ENCODE measurements around the gene KIF5C. TPM values are rescaled to one million over a fixed set of nuclear protein-coding genes. Genes with fewer than 3 reads are reported as not detected.

Gene KIF5C
- total and polyA plus RNA-seq, 4 experiments from 2014 or later: 3.0 to 21.3 (median 13.2) TPM

DNA sequence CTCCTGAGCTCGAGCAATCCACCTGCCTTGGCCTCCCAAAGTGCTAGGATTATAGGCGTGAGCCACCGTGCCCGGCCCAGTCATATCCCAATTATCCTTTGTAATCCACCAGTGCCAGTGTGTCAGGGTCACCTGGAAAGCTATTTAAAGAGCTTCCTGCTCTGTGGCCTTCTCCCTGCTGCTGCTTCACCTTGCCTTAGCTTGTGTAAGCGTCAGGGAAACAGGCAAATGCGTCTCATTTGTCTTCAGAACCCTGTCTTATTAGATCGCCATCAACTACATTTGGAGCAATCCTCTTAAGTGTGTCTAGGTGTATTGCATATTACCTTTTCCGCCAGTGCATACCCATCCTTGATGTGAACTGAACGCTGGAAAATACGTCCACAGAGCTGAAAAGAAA lies 10.2 kb downstream of the KIF5C start:
- Histone ChIP-seq H3K4me3 (ENCODE audit: low read length in 2 of 2) (no peak overlapping the region), H3K9me3 (ENCODE audit: control insufficient read depth in 1 of 2, low read length in 2 of 2) (no peaks in the 10 kb centered on the region), H3K27me3 (ENCODE audit: insufficient read depth, low read length) (peaks cover 4% of the 10 kb centered on the region), H3K4me1 (ENCODE audit: insufficient read depth, low read length) (peaks cover 16% of the 10 kb centered on the region), H3K27ac (ENCODE audit: low read depth, low read length) (no peak overlapping the region), H3K36me3 (ENCODE audit: insufficient read depth, low read length) (no peaks in the 10 kb centered on the region)
- CTCF ChIA-PET (ENCODE audit: partially characterized antibody): no interaction called here
- H3K4me3 Mint-ChIP-seq: no peak overlapping the region
- H3K36me3 Mint-ChIP-seq: peaks cover 5 to 12% of the 10 kb centered on the region in 2 donors
- peak overlapping the region in 3 of 7 donors; percentile 3 to 49 (median 4) for H3K27ac Mint-ChIP-seq
- intact Hi-C loops (cut with micrococcal nuclease): no loop called here
- no peak for DNase-seq
- H3K27me3 Mint-ChIP-seq: peaks cover 2 to 7% of the 10 kb centered on the region in 2 donors
- H3K4me1 Mint-ChIP-seq: peaks cover 8 to 20% (median 14%) of the 10 kb centered on the region in 4 donors
- H3K9me3 Mint-ChIP-seq: peaks cover 0 to 4% (median 0%) of the 10 kb centered on the region in 8 donors
- POLR2A ChIA-PET (ENCODE audit: partially characterized antibody): no interaction called here

DNA sequence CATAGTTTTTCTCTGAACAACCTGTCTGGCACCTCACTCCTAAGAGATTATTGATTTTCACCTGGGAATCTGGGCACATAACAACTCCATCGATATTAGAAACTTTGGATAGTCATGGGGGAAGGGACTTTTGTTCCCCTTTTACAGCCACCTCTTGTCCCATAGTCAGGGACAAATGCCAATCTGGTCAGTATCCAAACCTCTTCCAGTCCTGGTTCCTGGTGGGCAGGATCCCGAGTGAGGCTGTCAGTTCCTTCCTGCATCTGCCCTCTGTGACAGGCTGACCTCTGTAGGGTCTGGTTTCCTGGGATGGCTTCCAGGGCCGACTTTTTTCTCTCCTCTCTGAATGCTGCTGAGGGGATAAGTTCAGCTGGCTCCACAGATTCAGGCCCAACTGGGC lies 11.0 kb downstream of the KIF5C start:
- Mint-ChIP-seq H3K36me3 (peaks cover 2 to 14% of the 10 kb centered on the region in 2 donors), H3K9me3 (peaks cover 0 to 2% (median 0%) of the 10 kb centered on the region in 8 donors), H3K4me3 (peak overlapping the region in 1 of 8 donors; percentile 44), H3K27me3 (peaks cover 2 to 7% of the 10 kb centered on the region in 2 donors), H3K27ac (no peak overlapping the region), H3K4me1 (peaks cover 8 to 17% (median 12%) of the 10 kb centered on the region in 4 donors)
- peaks cover 4% of the 10 kb centered on the region for H3K27me3 ChIP-seq (ENCODE audit: insufficient read depth, low read length)
- no peaks in the 10 kb centered on the region for H3K36me3 ChIP-seq (ENCODE audit: insufficient read depth, low read length)
- no peaks in the 10 kb centered on the region for H3K9me3 ChIP-seq (ENCODE audit: control insufficient read depth in 1 of 2, low read length in 2 of 2)
- POLR2A ChIA-PET (ENCODE audit: partially characterized antibody): no interaction called here
- intact Hi-C loops (cut with micrococcal nuclease): no loop called here
- DNase-seq: no peak
- CTCF ChIA-PET (ENCODE audit: partially characterized antibody): no interaction called here
- H3K4me3 ChIP-seq (ENCODE audit: low read length in 2 of 2): no peak overlapping the region
- no peak overlapping the region for H3K27ac ChIP-seq (ENCODE audit: low read depth, low read length)
- peaks cover 16% of the 10 kb centered on the region for H3K4me1 ChIP-seq (ENCODE audit: insufficient read depth, low read length)

DNA sequence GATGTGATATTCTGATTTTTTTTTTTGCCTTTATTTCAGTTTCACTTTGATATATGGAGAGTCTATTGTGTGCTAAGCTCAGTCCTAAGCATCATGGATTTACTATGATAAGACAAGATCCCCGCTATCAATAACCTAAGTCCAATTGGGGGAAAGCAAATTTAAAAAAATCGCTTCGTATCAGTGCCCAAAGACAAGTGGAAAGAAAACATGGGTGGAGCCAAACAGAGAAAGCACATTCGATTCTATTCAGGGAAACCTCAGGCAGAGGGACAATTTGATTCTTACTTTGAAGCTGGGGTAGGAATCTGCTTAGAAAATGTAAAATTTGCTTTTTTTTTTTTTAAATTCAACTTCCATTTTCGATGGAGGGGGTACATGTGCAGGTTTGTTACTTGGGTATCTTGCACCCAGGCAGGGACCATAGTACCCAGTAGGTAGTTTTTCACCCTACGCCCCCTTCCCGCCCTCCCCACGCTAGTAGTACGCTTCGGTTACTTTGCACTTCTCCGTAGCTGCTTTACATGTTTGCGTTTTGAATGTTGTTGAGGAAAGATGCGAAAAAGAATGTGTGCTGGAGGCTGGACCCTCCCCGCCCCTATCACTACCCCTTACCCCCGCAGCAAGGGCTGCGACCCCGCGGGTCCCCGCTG lies 12.4 kb downstream of the KIF5C start:
- peaks cover 2 to 11% of the 10 kb centered on the region in 2 donors for H3K36me3 Mint-ChIP-seq
- peak overlapping the region; percentile 83 to 90 (median 86) for H3K4me3 Mint-ChIP-seq
- no peaks in the 10 kb centered on the region for H3K36me3 ChIP-seq (ENCODE audit: insufficient read depth, low read length)
- DNase-seq: peak in 3 of 5 donors; percentile 6 to 19 (median 15)
- H3K27me3 Mint-ChIP-seq: peaks cover 2 to 8% of the 10 kb centered on the region in 2 donors
- H3K4me3 ChIP-seq (ENCODE audit: low read length in 2 of 2): peak overlapping the region; percentile 17 to 24
- peak overlapping the region; percentile 5 to 81 (median 54) for H3K27ac Mint-ChIP-seq
- POLR2A ChIA-PET (ENCODE audit: partially characterized antibody): no interaction called here
- CTCF ChIA-PET (ENCODE audit: partially characterized antibody): interaction anchor here (1.4 kb wide), 1 partner anchor 10 kb away, joined by 3 read pairs; no protein-coding TSS in a partner anchor
- H3K9me3 Mint-ChIP-seq: peaks cover 0 to 6% (median 0%) of the 10 kb centered on the region in 8 donors
- H3K4me1 Mint-ChIP-seq: peaks cover 8 to 17% (median 10%) of the 10 kb centered on the region in 4 donors
- no peaks in the 10 kb centered on the region for H3K9me3 ChIP-seq (ENCODE audit: control insufficient read depth in 1 of 2, low read length in 2 of 2)
- intact Hi-C loops (cut with micrococcal nuclease): loop anchor here (1.0 kb wide), 1 partner anchor 12 kb away; the partner anchor contains the start of gene KIF5C
- H3K27ac ChIP-seq (ENCODE audit: low read depth, low read length): no peak overlapping the region
- H3K4me1 ChIP-seq (ENCODE audit: insufficient read depth, low read length): peaks cover 16% of the 10 kb centered on the region
- peaks cover 4% of the 10 kb centered on the region for H3K27me3 ChIP-seq (ENCODE audit: insufficient read depth, low read length)

DNA sequence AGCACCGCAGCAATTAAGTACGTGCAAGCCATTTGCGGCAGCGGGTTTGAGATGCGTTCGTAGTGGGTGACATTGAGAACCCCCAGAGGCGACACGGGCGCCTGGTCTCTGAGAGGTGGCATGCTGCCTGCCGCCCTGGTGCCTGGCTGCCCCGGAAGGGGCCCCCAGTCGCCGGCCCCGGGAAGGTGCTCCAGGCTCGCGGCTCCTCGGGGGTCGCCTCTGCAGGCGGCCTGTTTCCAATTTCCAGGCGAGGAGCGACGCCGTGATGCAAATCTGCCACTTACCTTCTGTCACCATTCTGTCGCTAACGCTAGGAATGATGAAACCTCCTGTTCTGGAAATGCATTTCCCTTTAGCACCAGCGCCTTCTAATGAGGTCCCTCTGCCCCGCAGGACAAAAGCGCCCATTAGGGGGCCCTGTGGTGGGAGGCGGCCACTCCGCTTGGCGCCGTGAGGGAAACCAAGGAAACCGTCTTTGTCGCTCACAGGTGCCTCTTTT lies 13.0 kb downstream of the KIF5C start:
- H3K36me3 ChIP-seq (ENCODE audit: insufficient read depth, low read length): no peaks in the 10 kb centered on the region
- H3K27me3 Mint-ChIP-seq: peaks cover 2 to 8% of the 10 kb centered on the region in 2 donors
- peak overlapping the region in 4 of 7 donors; percentile 4 to 77 (median 14) for H3K27ac Mint-ChIP-seq
- H3K4me1 ChIP-seq (ENCODE audit: insufficient read depth, low read length): peaks cover 16% of the 10 kb centered on the region
- DNase-seq: peak in 2 of 5 donors; percentile 6 to 8
- H3K9me3 Mint-ChIP-seq: peaks cover 0 to 10% (median 5%) of the 10 kb centered on the region in 8 donors
- H3K9me3 ChIP-seq (ENCODE audit: control insufficient read depth in 1 of 2, low read length in 2 of 2): no peaks in the 10 kb centered on the region
- no peak overlapping the region for H3K27ac ChIP-seq (ENCODE audit: low read depth, low read length)
- H3K4me1 Mint-ChIP-seq: peaks cover 6 to 17% (median 10%) of the 10 kb centered on the region in 4 donors
- H3K4me3 Mint-ChIP-seq: peak overlapping the region; percentile 83 to 90 (median 86)
- ChIA-PET POLR2A (ENCODE audit: partially characterized antibody) (no interaction called here), CTCF (ENCODE audit: partially characterized antibody) (interaction anchor here (1.4 kb wide), 1 partner anchor 9 kb away, joined by 3 read pairs; no protein-coding TSS in a partner anchor)
- intact Hi-C loops (cut with micrococcal nuclease): loop anchor here (1.0 kb wide), 1 partner anchor 13 kb away; the partner anchor contains the start of gene KIF5C
- H3K4me3 ChIP-seq (ENCODE audit: low read length in 2 of 2): peak overlapping the region in 1 of 2 donors; percentile 17
- peaks cover 4% of the 10 kb centered on the region for H3K27me3 ChIP-seq (ENCODE audit: insufficient read depth, low read length)
- H3K36me3 Mint-ChIP-seq: peaks cover 2 to 9% of the 10 kb centered on the region in 2 donors

DNA sequence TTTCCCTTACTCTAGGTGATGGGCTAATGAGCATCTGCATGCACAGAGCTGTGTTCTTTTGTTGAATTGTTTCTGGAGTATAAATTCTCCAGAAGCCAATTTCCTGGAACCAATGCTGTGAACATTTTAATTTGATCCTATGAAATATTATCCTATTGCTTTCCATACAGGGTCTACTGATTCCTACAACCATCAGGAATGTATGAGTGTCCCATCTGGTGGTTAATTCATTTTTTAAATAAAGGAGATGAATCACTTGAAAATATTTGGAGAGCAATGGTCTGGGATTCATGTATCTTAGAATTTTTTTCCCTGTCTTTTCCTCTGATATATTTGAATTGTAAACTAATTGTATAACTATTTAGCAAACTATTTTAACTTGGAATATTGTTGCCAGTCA lies 14.0 kb downstream of the KIF5C start:
- POLR2A ChIA-PET (ENCODE audit: partially characterized antibody): no interaction called here
- peaks cover 8 to 14% of the 10 kb centered on the region in 2 donors for H3K36me3 Mint-ChIP-seq
- intact Hi-C loops (cut with micrococcal nuclease): loop anchor here (1.0 kb wide), 1 partner anchor 14 kb away; the partner anchor contains the start of gene KIF5C
- no peaks in the 10 kb centered on the region for H3K36me3 ChIP-seq (ENCODE audit: insufficient read depth, low read length)
- H3K4me1 Mint-ChIP-seq: peaks cover 15 to 23% (median 15%) of the 10 kb centered on the region in 4 donors
- H3K4me3 Mint-ChIP-seq: peak overlapping the region in 6 of 8 donors; percentile 72 to 90 (median 78)
- peak overlapping the region in 2 of 7 donors; percentile 16 to 74 for H3K27ac Mint-ChIP-seq
- H3K4me1 ChIP-seq (ENCODE audit: insufficient read depth, low read length): peaks cover 16% of the 10 kb centered on the region
- CTCF ChIA-PET (ENCODE audit: partially characterized antibody): no interaction called here
- no peaks in the 10 kb centered on the region for H3K9me3 ChIP-seq (ENCODE audit: control insufficient read depth in 1 of 2, low read length in 2 of 2)
- no peak overlapping the region for H3K4me3 ChIP-seq (ENCODE audit: low read length in 2 of 2)
- peaks cover 4% of the 10 kb centered on the region for H3K27me3 ChIP-seq (ENCODE audit: insufficient read depth, low read length)
- no peak overlapping the region for H3K27ac ChIP-seq (ENCODE audit: low read depth, low read length)
- peaks cover 2 to 15% (median 9%) of the 10 kb centered on the region in 8 donors for H3K9me3 Mint-ChIP-seq
- peaks cover 2 to 12% of the 10 kb centered on the region in 2 donors for H3K27me3 Mint-ChIP-seq
- no peak for DNase-seq

DNA sequence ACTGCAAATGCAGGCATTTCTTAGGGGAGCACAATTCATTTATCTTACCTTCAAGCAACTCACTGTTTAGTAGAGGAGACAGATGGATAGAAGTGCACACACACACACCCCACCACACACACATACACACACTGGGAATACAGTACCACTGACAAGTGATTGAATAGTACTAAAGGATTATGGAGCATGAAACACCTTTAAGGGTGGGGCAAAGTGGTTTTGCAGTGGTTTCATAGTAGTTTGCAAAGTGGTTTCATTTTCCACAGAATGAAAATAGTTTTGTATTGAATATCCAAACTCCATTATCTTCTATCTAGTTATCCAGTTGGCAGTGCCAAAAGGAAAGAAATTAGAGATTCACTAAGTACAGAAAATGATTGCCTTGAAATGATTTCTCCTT lies 18.9 kb downstream of the KIF5C start:
- Histone ChIP-seq H3K27me3 (ENCODE audit: insufficient read depth, low read length) (peaks cover 3% of the 10 kb centered on the region), H3K27ac (ENCODE audit: low read depth, low read length) (no peak overlapping the region), H3K4me3 (ENCODE audit: low read length in 2 of 2) (no peak overlapping the region), H3K4me1 (ENCODE audit: insufficient read depth, low read length) (no peaks in the 10 kb centered on the region), H3K36me3 (ENCODE audit: insufficient read depth, low read length) (no peaks in the 10 kb centered on the region), H3K9me3 (ENCODE audit: control insufficient read depth in 1 of 2, low read length in 2 of 2) (no peaks in the 10 kb centered on the region)
- H3K27me3 Mint-ChIP-seq: peaks cover 2 to 5% of the 10 kb centered on the region in 2 donors
- peaks cover 2 to 15% (median 9%) of the 10 kb centered on the region in 8 donors for H3K9me3 Mint-ChIP-seq
- peak overlapping the region in 1 of 8 donors; percentile 34 for H3K4me3 Mint-ChIP-seq
- peaks cover 4 to 13% (median 8%) of the 10 kb centered on the region in 4 donors for H3K4me1 Mint-ChIP-seq
- H3K27ac Mint-ChIP-seq: no peak overlapping the region
- H3K36me3 Mint-ChIP-seq: peaks cover 6 to 14% of the 10 kb centered on the region in 2 donors
- CTCF ChIA-PET (ENCODE audit: partially characterized antibody): interaction anchor here (0.7 kb wide), 1 partner anchor 22 kb away, joined by 3 read pairs; no protein-coding TSS in a partner anchor
- DNase-seq: no peak
- POLR2A ChIA-PET (ENCODE audit: partially characterized antibody): no interaction called here
- intact Hi-C loops (cut with micrococcal nuclease): no loop called here

DNA sequence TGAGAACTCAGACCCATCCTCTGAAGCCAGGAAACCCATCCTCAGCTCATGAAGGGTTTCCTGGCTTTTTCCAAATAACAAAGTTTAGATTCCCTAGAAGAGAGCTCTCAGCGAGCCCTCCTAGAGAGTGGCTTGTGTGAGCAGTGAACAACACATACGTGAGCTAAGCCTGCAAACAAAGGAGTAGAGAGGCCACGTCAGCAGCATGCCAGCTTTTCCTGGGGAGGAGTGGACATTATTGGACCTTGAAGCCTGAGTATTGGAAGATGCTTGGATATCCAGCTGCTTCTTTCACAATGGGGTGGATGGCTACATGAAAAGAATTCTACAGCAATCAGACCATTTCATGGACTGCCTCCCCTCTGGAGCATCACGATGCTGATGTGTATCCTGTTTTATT lies 21.1 kb downstream of the KIF5C start:
- no peak for DNase-seq
- Histone ChIP-seq H3K27me3 (ENCODE audit: insufficient read depth, low read length) (no peaks in the 10 kb centered on the region), H3K4me3 (ENCODE audit: low read length in 2 of 2) (no peak overlapping the region), H3K27ac (ENCODE audit: low read depth, low read length) (no peak overlapping the region), H3K9me3 (ENCODE audit: control insufficient read depth in 1 of 2, low read length in 2 of 2) (no peaks in the 10 kb centered on the region), H3K4me1 (ENCODE audit: insufficient read depth, low read length) (no peaks in the 10 kb centered on the region), H3K36me3 (ENCODE audit: insufficient read depth, low read length) (no peaks in the 10 kb centered on the region)
- no peak overlapping the region for H3K4me3 Mint-ChIP-seq
- H3K27ac Mint-ChIP-seq: no peak overlapping the region
- H3K27me3 Mint-ChIP-seq: peaks cover 0 to 4% of the 10 kb centered on the region in 2 donors
- peaks cover 2 to 15% (median 9%) of the 10 kb centered on the region in 8 donors for H3K9me3 Mint-ChIP-seq
- peaks cover 5 to 13% (median 8%) of the 10 kb centered on the region in 4 donors for H3K4me1 Mint-ChIP-seq
- ChIA-PET POLR2A (ENCODE audit: partially characterized antibody) (no interaction called here), CTCF (ENCODE audit: partially characterized antibody) (interaction anchor here (0.9 kb wide), 1 partner anchor 22 kb away, joined by 3 read pairs; no protein-coding TSS in a partner anchor)
- intact Hi-C loops (cut with micrococcal nuclease): no loop called here
- peaks cover 6% of the 10 kb centered on the region in 2 donors for H3K36me3 Mint-ChIP-seq
